Measurements from ENCODE around the gene NEURL3.

The NEURL3 gene

DNA sequence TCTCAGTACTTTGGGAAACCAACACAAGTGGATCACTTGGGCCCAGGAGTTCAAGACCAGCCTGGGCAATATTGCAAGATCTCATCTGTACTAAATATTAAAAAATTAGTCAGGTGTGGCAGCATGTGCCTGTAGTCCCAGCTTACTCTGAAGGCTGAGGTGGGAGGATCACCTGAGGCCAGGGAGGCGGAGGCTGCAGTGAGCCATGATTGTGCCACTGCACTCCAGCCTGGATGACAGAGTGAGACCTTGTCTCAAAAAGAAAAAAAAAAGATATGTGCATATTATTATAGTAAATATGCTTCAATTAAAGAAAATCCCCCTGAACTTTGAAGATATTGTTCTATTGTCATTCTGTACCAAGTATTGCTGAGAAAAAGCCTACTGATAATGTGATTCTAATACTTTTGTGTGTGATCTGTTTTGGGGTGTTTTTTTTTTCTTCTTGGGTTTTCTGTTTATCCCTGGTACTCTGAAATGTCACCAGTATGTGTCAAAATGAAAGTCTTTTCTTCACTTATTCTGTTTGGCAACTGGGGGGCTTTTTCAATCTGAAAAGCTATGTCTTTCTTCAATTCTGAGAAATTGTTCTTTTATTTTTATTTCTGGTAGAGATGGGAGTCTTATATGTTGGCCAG, 13.2 kb downstream of the NEURL3 start:
- no peak overlapping the region for H3K4me3 ChIP-seq (ENCODE audit: control insufficient read depth, low read depth, low read length)
- TF ChIP-seq, protein P1, sequence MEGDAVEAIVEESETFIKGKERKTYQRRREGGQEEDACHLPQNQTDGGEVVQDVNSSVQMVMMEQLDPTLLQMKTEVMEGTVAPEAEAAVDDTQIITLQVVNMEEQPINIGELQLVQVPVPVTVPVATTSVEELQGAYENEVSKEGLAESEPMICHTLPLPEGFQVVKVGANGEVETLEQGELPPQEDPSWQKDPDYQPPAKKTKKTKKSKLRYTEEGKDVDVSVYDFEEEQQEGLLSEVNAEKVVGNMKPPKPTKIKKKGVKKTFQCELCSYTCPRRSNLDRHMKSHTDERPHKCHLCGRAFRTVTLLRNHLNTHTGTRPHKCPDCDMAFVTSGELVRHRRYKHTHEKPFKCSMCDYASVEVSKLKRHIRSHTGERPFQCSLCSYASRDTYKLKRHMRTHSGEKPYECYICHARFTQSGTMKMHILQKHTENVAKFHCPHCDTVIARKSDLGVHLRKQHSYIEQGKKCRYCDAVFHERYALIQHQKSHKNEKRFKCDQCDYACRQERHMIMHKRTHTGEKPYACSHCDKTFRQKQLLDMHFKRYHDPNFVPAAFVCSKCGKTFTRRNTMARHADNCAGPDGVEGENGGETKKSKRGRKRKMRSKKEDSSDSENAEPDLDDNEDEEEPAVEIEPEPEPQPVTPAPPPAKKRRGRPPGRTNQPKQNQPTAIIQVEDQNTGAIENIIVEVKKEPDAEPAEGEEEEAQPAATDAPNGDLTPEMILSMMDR (IDR thresholded peaks at IDR 0.05; ENCODE audit: control insufficient read depth, insufficient read depth, low read depth, low read length, missing control alignments), result no peak
- no peak for DNase-seq (ENCODE audit: low read depth)

DNA sequence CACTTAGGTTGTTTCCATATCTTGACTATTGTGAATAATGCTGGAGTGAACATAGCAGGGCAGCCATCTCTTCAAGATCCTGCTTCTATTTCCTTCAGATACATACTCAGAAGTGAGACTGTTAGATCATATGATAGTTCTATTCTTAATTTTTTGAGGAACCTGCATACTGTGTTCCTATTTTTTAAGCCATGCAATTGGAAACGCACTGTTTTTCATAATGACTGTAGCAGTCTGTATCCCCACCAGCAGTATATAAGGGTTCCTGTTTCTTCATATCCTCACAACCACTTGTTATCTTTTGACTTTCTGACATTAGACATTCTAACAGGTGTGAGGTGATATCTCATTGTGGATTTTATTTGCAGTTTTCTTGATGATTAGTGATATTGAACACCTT, 15.5 kb downstream of the NEURL3 start:
- DNase-seq (ENCODE audit: low read depth), result no peak

DNA sequence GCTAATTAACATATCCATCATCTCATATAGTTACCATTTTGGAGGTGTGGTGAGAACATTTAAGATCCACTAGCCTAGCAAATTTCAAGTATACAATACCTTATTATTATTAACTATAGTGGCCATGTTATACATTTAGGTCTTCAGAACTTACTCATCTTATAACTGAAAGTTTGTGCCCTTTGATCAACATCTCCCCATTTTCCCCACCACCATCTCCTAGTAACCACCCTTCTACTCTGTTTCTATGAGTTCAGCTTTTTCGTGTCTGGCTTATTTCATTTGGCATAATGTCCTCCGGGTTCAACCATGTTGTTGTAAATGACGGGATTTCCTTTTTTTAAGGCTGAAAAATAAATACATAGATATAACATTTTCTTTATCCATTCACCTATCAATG, 15.9 kb downstream of the NEURL3 start:
- DNase-seq (ENCODE audit: low read depth), result no peak
- TF ChIP-seq, protein P1 (IDR thresholded peaks at IDR 0.05; ENCODE audit: control insufficient read depth, insufficient read depth, low read depth, low read length, missing control alignments), result no peak
- H3K4me3 ChIP-seq (ENCODE audit: control insufficient read depth, low read depth, low read length), result no peak overlapping the region

More for the DNA sequence above, 15.5 kb downstream of the NEURL3 start:
- no peak overlapping the region for H3K4me3 ChIP-seq (ENCODE audit: control insufficient read depth, low read depth, low read length)
- TF ChIP-seq, protein P1 (IDR thresholded peaks at IDR 0.05; ENCODE audit: control insufficient read depth, insufficient read depth, low read depth, low read length, missing control alignments), result no peak

DNA sequence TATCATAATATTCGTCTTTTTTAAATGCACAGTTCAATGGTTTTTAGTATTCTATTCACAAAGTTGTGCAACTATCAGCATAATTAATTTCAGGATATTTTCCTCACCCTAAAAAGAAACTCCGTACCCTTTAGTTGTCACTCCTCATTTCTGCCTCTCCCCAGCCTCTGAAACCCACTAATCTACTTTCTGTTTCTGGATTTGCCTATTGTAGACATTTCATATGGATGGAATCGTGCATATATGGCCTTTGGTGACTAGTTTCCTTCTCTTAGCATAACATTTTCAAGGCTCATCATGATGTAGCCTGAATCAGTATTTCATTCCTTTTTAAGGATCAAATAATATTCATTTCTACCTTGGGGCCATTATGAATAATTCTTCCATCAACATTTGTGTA, 18.5 kb downstream of the NEURL3 start:
- no peak for DNase-seq (ENCODE audit: low read depth)
- H3K4me3 ChIP-seq (ENCODE audit: control insufficient read depth, low read depth, low read length), result no peak overlapping the region
- TF ChIP-seq, protein P1 (IDR thresholded peaks at IDR 0.05; ENCODE audit: control insufficient read depth, insufficient read depth, low read depth, low read length, missing control alignments), result no peak

DNA sequence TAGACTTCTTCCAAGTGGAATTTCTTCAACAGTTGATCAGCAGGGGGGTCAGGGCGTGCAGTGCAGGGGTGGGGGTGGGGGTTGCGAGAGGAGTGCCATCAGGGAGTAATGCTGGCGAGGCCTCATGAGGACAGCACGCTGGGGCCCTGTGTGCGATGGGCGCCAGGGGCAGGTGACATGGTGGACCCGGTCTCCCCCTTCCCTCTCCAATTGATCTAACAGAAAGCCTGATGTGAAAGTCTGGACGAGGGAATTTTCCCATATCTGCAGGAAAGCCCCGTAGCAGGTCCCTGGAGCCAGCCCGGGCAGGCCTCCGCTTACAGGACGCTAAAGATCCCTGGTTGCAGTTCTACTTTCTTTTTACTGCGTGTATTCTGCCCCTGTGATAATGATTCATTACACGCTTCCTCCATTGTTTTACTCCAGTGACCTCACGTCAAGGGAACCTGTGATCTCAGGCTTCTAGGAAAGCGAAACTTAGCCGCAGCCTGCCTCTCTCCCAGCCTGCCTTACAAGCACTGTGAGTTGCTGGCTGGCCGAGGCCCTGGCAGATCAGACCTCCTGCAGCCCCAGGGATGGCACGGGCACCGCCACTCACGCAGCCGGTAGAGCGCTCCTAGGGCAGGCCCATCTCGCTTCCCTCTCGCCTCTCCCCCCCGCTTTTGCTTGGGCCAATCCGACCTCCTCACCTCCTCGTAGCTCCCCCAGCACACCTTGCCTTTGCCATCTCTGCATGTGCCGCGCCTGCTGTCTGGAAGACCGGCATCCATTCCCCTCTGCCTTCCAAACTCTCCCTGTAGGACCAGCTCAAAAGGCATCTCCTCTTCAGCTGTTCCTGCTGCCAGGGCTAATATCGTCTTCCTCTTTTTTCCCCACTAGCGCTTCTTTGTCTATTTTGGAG, 19.2 kb downstream of the NEURL3 start:
- DNase-seq (ENCODE audit: low read depth), result peak; percentile 37
- peak overlapping the region; percentile 41 for H3K4me3 ChIP-seq (ENCODE audit: control insufficient read depth, low read depth, low read length)
- TF ChIP-seq, protein P1 (IDR thresholded peaks at IDR 0.05; ENCODE audit: control insufficient read depth, insufficient read depth, low read depth, low read length, missing control alignments), result no peak

DNA sequence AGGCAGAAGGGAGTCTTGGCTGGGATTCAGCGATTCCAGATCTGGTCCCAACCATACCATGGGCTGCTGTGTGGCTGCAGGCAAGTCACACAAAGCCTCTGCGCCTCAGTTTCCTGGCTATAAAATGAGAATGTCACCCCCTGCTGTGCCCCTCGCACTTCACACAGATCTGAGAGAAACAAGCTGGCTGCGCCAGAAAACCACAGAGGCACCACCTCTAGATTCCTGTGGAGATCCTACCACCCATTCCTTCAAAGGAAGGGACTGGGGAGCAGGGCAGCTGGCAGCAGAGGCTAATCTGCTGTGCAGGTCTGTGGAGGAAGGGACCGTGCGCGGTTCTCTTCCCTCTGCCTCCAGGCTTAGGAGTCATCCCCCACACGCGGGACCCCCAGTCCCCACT, 19.8 kb downstream of the NEURL3 start:
- DNase-seq (ENCODE audit: low read depth), result no peak
- H3K4me3 ChIP-seq (ENCODE audit: control insufficient read depth, low read depth, low read length), result no peak overlapping the region
- TF ChIP-seq, protein P1 (IDR thresholded peaks at IDR 0.05; ENCODE audit: control insufficient read depth, insufficient read depth, low read depth, low read length, missing control alignments), result no peak

Data from AG09309 (cell line).